Nephron (organoid): ENCODE measurements around the gene RPRD1B.

Source experiments
- H3K27ac Mint-ChIP-seq, 3 experiments: 2 replicates each; pipeline ENCODE4 v1.8.0; 2020; ENCODE audit warnings: mixed read lengths in 3 of 3, mild to moderate bottlenecking in 2 of 3, moderate library complexity in 1 of 3
- H3K27me3 Mint-ChIP-seq: 2 replicates; pipeline ENCODE4 v1.8.0; 2021; ENCODE audit warnings: low read depth, mild to moderate bottlenecking, moderate library complexity, mixed read lengths
- H3K36me3 Mint-ChIP-seq: 2 replicates; pipeline ENCODE4 v1.8.0; 2020; ENCODE audit warnings: low read depth, mixed read lengths
- H3K4me1 Mint-ChIP-seq: 2 replicates; pipeline ENCODE4 v1.8.0; 2020; ENCODE audit warnings: mixed read lengths
- H3K4me3 Mint-ChIP-seq, 3 experiments: 2 replicates each; pipeline ENCODE4 v1.8.0; 2020; ENCODE audit warnings: mild to moderate bottlenecking in 3 of 3, mixed read lengths in 3 of 3, moderate library complexity in 2 of 3
- H3K9me3 Mint-ChIP-seq: 2 replicates; pipeline ENCODE4 v1.8.0; 2020; ENCODE audit warnings: mixed read lengths
- TF ChIP-seq, protein P1 (sequence below), 3 experiments: fragments of 200-600 bp; sonication (generic); IDR thresholded peaks; one replicate each; pipeline ENCODE4 v1.5.0; 2021; ENCODE audit warnings: antibody characterized with exemption in 3 of 3; ENCODE audit not compliant: unreplicated experiment in 3 of 3

Gene RPRD1B

DNA sequence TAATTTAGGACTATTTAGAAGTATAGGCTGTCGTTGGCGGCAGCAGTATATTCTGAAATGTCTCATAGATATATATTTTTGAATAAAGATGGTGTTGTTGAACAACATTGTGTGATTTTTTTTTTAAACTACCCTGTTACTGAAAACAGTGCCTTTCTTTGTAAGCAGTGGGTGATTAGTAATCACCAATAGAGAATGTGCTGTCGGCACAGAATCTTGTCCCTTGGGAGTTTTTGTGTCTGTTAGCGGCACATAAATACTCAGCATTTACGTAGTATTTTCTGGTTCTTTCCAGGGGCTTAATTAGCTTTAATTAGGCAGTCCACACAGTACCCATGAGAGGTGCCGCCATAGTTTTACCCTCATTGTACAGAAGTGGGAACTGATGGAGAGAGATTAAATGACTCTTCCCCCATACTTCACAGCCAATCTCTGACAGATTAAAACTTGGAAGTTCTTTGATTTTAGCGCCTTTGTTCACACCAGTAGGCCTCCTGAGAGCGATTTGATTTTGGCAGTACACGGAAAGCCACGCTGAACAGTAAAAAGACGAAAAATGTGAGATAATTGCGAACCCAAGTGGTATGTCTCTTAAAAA is 58.8 kb downstream of the RPRD1B start:
- TF ChIP-seq, protein P1, sequence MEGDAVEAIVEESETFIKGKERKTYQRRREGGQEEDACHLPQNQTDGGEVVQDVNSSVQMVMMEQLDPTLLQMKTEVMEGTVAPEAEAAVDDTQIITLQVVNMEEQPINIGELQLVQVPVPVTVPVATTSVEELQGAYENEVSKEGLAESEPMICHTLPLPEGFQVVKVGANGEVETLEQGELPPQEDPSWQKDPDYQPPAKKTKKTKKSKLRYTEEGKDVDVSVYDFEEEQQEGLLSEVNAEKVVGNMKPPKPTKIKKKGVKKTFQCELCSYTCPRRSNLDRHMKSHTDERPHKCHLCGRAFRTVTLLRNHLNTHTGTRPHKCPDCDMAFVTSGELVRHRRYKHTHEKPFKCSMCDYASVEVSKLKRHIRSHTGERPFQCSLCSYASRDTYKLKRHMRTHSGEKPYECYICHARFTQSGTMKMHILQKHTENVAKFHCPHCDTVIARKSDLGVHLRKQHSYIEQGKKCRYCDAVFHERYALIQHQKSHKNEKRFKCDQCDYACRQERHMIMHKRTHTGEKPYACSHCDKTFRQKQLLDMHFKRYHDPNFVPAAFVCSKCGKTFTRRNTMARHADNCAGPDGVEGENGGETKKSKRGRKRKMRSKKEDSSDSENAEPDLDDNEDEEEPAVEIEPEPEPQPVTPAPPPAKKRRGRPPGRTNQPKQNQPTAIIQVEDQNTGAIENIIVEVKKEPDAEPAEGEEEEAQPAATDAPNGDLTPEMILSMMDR (IDR thresholded peaks at IDR 0.05; ENCODE audit: unreplicated experiment in 3 of 3) = no peak
- Mint-ChIP-seq H3K4me1 (peaks cover 40% of the 10 kb centered on the region), H3K9me3 (no peaks in the 10 kb centered on the region), H3K4me3 (no peak overlapping the region), H3K27ac (peak overlapping the region in 1 of 3 experiments; percentile 71), H3K36me3 (peaks cover 39% of the 10 kb centered on the region), H3K27me3 (no peaks in the 10 kb centered on the region)

DNA sequence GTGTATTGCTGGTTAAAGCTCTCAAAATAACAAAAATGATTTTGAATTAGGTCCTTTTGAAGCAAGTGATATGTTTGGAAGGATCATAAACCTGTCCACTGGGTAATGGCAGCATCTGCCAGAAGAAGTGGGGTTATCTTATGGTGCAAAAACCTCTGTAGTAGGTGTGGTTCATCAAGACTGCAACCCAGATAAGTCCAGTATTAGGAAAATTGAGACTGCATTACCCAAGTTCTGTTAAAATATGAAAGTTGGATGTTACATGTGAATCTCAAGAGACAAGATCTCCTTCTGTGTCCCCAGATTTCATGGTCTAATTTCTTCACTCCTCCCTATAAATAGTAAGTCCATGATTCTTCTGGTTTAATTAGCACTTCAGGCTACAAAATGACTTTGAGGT is 59.4 kb downstream of the RPRD1B start:
- no peak overlapping the region for H3K4me3 Mint-ChIP-seq
- TF ChIP-seq, protein P1 (IDR thresholded peaks at IDR 0.05; ENCODE audit: unreplicated experiment in 3 of 3) = no peak
- no peaks in the 10 kb centered on the region for H3K27me3 Mint-ChIP-seq
- peaks cover 35% of the 10 kb centered on the region for H3K36me3 Mint-ChIP-seq
- no peaks in the 10 kb centered on the region for H3K9me3 Mint-ChIP-seq
- H3K4me1 Mint-ChIP-seq = peaks cover 40% of the 10 kb centered on the region
- H3K27ac Mint-ChIP-seq = no peak overlapping the region

DNA sequence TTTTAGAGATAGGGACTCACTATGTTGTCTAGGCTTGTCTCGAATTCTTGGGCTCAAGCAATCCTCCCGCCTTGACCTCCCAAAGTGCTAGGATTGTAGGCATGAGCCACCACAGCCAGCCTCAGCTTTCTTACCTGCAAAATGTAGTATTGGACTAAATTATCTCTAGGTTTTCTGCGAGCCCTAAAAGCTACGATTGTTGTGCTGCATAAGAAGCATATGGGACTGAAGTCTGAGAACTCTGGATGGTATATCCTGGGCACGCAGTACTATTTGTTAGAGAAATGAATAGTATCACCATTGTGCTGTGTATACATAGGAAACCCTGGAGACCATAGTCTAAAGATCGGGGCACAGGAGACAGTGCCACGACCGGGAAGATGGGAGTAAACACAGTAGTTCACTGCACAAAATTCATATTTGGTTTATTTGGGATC is 60.1 kb downstream of the RPRD1B start:
- Mint-ChIP-seq H3K27ac (peak overlapping the region in 1 of 3 experiments; percentile 44), H3K36me3 (peaks cover 28% of the 10 kb centered on the region), H3K4me1 (peaks cover 35% of the 10 kb centered on the region), H3K27me3 (no peaks in the 10 kb centered on the region), H3K4me3 (no peak overlapping the region), H3K9me3 (no peaks in the 10 kb centered on the region)
- TF ChIP-seq, protein P1 (IDR thresholded peaks at IDR 0.05; ENCODE audit: unreplicated experiment in 3 of 3) = no peak

DNA sequence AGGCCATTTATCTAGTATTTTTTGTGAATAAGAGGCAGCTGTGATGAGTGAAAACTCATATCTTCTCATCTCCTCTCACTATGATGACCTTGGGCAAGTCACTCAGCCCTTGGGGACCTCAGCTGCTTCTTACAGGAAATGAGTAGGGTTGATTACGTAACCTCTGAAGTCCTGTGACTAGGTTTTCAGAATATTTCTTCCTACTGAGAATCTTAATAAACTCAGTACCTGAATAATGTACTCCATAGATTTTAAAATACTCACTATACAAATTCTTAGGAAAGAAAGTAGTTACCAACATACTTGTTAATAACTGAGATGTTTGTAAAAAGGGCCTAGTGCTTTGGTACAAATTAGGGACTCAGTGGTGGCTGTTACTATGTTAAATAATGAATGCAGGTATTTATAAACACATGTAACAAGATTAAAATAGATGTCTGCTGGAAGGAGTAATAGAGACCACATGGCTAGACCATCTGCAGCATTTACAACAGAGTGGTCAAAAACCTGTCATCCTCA is 60.9 kb downstream of the RPRD1B start:
- H3K27ac Mint-ChIP-seq = peak overlapping the region in 2 of 3 experiments; percentile 44 to 71
- TF ChIP-seq, protein P1 (IDR thresholded peaks at IDR 0.05; ENCODE audit: unreplicated experiment in 3 of 3) = no peak
- no peaks in the 10 kb centered on the region for H3K27me3 Mint-ChIP-seq
- H3K36me3 Mint-ChIP-seq = peaks cover 25% of the 10 kb centered on the region
- H3K4me1 Mint-ChIP-seq = peaks cover 34% of the 10 kb centered on the region
- H3K9me3 Mint-ChIP-seq = peaks cover 6% of the 10 kb centered on the region
- H3K4me3 Mint-ChIP-seq = no peak overlapping the region

DNA sequence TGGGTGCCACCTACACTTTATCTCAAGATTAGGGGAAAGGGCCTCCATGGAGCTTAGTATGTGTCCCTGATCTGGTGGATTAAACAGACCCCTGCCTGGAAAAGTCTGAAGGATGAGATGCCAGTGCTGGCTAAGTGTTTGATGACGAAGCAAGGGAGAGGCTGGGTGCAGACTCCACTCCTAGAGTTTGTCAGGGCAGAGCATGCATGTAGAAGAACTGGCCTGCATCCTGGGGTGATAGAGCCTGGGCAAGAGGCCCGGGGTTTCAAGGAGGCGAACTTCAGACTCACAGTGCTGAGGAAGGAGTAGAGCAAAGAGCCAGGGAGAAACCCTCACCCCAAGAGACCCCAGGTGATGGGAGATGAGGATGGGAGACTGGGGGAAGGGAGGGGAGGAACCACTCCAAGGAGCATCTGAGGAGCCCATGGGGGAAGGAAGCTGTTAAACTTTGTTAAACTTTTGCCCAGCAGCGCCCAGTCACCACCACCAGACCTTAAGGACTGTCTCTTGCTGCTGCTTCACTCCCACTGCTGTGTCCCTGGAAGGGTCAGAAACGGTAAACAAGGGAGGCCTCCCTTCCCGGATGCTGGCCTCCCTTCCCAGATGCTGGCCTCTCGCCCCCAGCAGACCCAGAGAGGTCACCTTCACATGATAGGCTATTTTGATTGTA is 61.6 kb downstream of the RPRD1B start:
- peaks cover 34% of the 10 kb centered on the region for H3K4me1 Mint-ChIP-seq
- no peak overlapping the region for H3K4me3 Mint-ChIP-seq
- TF ChIP-seq, protein P1 (IDR thresholded peaks at IDR 0.05; ENCODE audit: unreplicated experiment in 3 of 3) = no peak
- H3K27ac Mint-ChIP-seq = peak overlapping the region; percentile 42 to 71 (median 44)
- H3K9me3 Mint-ChIP-seq = peaks cover 13% of the 10 kb centered on the region
- H3K36me3 Mint-ChIP-seq = peaks cover 27% of the 10 kb centered on the region
- H3K27me3 Mint-ChIP-seq = no peaks in the 10 kb centered on the region
